ENCODE data around the gene IGLL1. TPM values are rescaled to one million over a fixed set of nuclear protein-coding genes. Genes with fewer than 3 reads are reported as not detected.
"Not testable (repeated sequence)": the region's sequence is repeated elsewhere in the genome, so short reads cannot be mapped to it uniquely, and the experiment has no call there.

The IGLL1 gene
- polyA plus RNA-seq (2012; rRNA removed) = not detected in 2 replicates
- polyA plus RNA-seq (2012; cell fraction: cytosol; rRNA removed) = not detected in 2 replicates
- polyA plus RNA-seq (2012; cell fraction: nucleus; rRNA removed) = 0.22 TPM in 1 of 2 replicates, not detected in the other

- 59% methylated on average over 10 of the region's 12 CpGs for WGBS (ENCODE audit: low lambda C conversion rate)
- POLR2A ChIA-PET = no interaction called here
- no peaks in the 10 kb centered on the region for H3K79me2 ChIP-seq (ENCODE audit: insufficient read depth)
These were observed at the start of gene IGLL1 for GRCh38 chr22:23579870-23580575. Gene IGLL1, minus strand, starts transcription at chr22:23580290. Its CDS starts 100 bp downstream, at chr22:23580190.

GRCh38 chr22:23628056-23628743 is 48.1 kb upstream of the IGLL1 start:
- DNase-seq; H3K27ac ChIP-seq (ENCODE audit: low read depth in 2 of 2, low read length in 1 of 2); H3K4me2 ChIP-seq; H3K9me3 ChIP-seq; H3K9ac ChIP-seq; H2AFZ ChIP-seq (ENCODE audit: low read depth); H3K79me2 ChIP-seq (ENCODE audit: insufficient read depth); H3K27me3 ChIP-seq (ENCODE audit: insufficient read depth); H3K4me3 ChIP-seq (ENCODE audit: low read depth in 2 of 2, low read length in 1 of 2); POLR2A ChIA-PET; H4K20me1 ChIP-seq (ENCODE audit: insufficient read depth); H3K9me2 ChIP-seq; H3K4me1 ChIP-seq (ENCODE audit: control insufficient read depth in 1 of 2, insufficient read depth in 2 of 2, low read depth in 1 of 2, low read length in 1 of 2); H3F3A ChIP-seq (replicated peaks; ENCODE audit: insufficient read depth); H3K36me3 ChIP-seq (replicated peaks in 1 of 2; ENCODE audit: control insufficient read depth in 1 of 2, insufficient read depth in 2 of 2, low read length in 1 of 2): not testable (repeated sequence)
- CTCF ChIA-PET = interaction anchor here (1.6 kb wide), 1 partner anchor 222 kb away, joined by 3 read pairs; no protein-coding TSS in a partner anchor
- WGBS (ENCODE audit: low lambda C conversion rate) = 83% methylated on average over 6 of the region's 6 CpGs

More at GRCh38 chr22:23579870-23580575, at the start of gene IGLL1:
- CTCF ChIA-PET = interaction anchor here (0.8 to 6.2 kb wide), 4 partner anchors 10 to 194 kb away, joined by 3 to 38 read pairs (median 4); partner anchors contain the start of gene CHCHD10
- DNase-seq = no peak
- Histone ChIP-seq H3K4me3 (ENCODE audit: low read depth in 2 of 2, low read length in 1 of 2) (no peak within 1 kb of the TSS), H3K4me1 (ENCODE audit: control insufficient read depth in 1 of 2, insufficient read depth in 2 of 2, low read depth in 1 of 2, low read length in 1 of 2) (no peaks in the 10 kb centered on the region), H3K4me2 (no peak within 1 kb of the TSS), H3K9me3 (no peaks in the 10 kb centered on the region), H3F3A (replicated peaks; ENCODE audit: insufficient read depth) (no peaks in the 10 kb centered on the region), H2AFZ (ENCODE audit: low read depth) (no peak within 1 kb of the TSS), H3K9me2 (no peaks in the 10 kb centered on the region), H4K20me1 (ENCODE audit: insufficient read depth) (no peaks in the 10 kb centered on the region), H3K27me3 (ENCODE audit: insufficient read depth) (0 out of 2 replicates have a peak, but pooled peaks cover 6% of the 10 kb centered on the region), H3K27ac (ENCODE audit: low read depth in 2 of 2, low read length in 1 of 2) (no peak within 1 kb of the TSS), H3K36me3 (replicated peaks in 1 of 2; ENCODE audit: control insufficient read depth in 1 of 2, insufficient read depth in 2 of 2, low read length in 1 of 2) (no peaks in the 10 kb centered on the region), H3K9ac (no peak within 1 kb of the TSS)
- TF ChIP-seq USF2 (IDR thresholded peaks at IDR 0.05; ENCODE audit: borderline replicate concordance, low read depth, low read length) = no peak

- H3K9ac ChIP-seq; H3K79me2 ChIP-seq (ENCODE audit: insufficient read depth); POLR2A ChIA-PET; H3F3A ChIP-seq (replicated peaks; ENCODE audit: insufficient read depth); DNase-seq; H3K9me3 ChIP-seq; H3K27ac ChIP-seq (ENCODE audit: low read depth in 2 of 2, low read length in 1 of 2); H3K9me2 ChIP-seq; H3K4me3 ChIP-seq (ENCODE audit: low read depth in 2 of 2, low read length in 1 of 2); H4K20me1 ChIP-seq (ENCODE audit: insufficient read depth); H3K4me1 ChIP-seq (ENCODE audit: control insufficient read depth in 1 of 2, insufficient read depth in 2 of 2, low read depth in 1 of 2, low read length in 1 of 2); H3K4me2 ChIP-seq; CTCF ChIA-PET; H2AFZ ChIP-seq (ENCODE audit: low read depth); H3K27me3 ChIP-seq (ENCODE audit: insufficient read depth); H3K36me3 ChIP-seq (replicated peaks in 1 of 2; ENCODE audit: control insufficient read depth in 1 of 2, insufficient read depth in 2 of 2, low read length in 1 of 2): not testable (repeated sequence)
- peak; percentile 27 for TF ChIP-seq RAD21 (IDR thresholded peaks at IDR 0.05; ENCODE audit: low read length)
- WGBS (ENCODE audit: low lambda C conversion rate) = 75% methylated on average over 2 of the region's 3 CpGs
These were observed 47.4 kb upstream of the IGLL1 start for GRCh38 chr22:23627401-23628055.

Data from SK-N-SH (cell line).